Lung (tissue), 12 donors: ENCODE results near the gene PLA2G2A. TPM values are rescaled to one million over a fixed set of nuclear protein-coding genes. Genes with fewer than 3 reads are reported as not detected.
A peak's percentile ranks its signal among the peaks of the same experiment; 100 is the strongest.
"Not testable (repeated sequence)": the region's sequence is repeated elsewhere in the genome, so short reads cannot be mapped to it uniquely, and the experiment has no call there.

Experiments used
- ATAC-seq: fragments of 200-7000 bp; cut with Tn5 transposase; one replicate; pipeline ENCODE4 v1.9.1; 2020; ENCODE audit warnings: moderate number of reproducible peaks; ENCODE audit not compliant: insufficient read depth, low FRiP score
- DNase-seq, 3 donors: peaks; one replicate each; pipeline ENCODE4 v3.0.0-alpha.2; 2013 to 2017
- H3K27ac ChIP-seq, 2 donors: one replicate each; pipeline ENCODE4 v1.5.1; 2013; ENCODE audit warnings: mild to moderate bottlenecking in 2 of 2, moderate library complexity in 2 of 2, control low read depth in 1 of 2, inconsistent platforms in 1 of 2, low read depth in 1 of 2, low read length in 1 of 2
- H3K27me3 ChIP-seq, 3 donors: one replicate each; pipeline ENCODE4 v1.5.1; 2013; ENCODE audit warnings: low read length in 2 of 3; ENCODE audit not compliant: control insufficient read depth in 3 of 3, insufficient read depth in 3 of 3
- H3K36me3 ChIP-seq, 4 donors: one replicate each; pipeline ENCODE4 v1.5.1; 2013; ENCODE audit warnings: low read length in 4 of 4, mild to moderate bottlenecking in 1 of 4, moderate library complexity in 1 of 4; ENCODE audit not compliant: control insufficient read depth in 4 of 4, insufficient read depth in 4 of 4
- H3K4me1 ChIP-seq, 5 donors: one replicate each; pipeline ENCODE4 v1.5.1; 2013; ENCODE audit warnings: low read length in 5 of 5, mild to moderate bottlenecking in 2 of 5, moderate library complexity in 1 of 5; ENCODE audit not compliant: control insufficient read depth in 5 of 5, insufficient read depth in 5 of 5
- H3K4me3 ChIP-seq: one replicate; pipeline ENCODE4 v1.5.1; 2013; ENCODE audit warnings: mild to moderate bottlenecking, control low read depth, moderate library complexity
- H3K9ac ChIP-seq, 2 donors: one replicate each; pipeline ENCODE4 v1.5.1; 2013; ENCODE audit warnings: low read length in 2 of 2, control low read depth in 1 of 2; ENCODE audit not compliant: insufficient read depth in 1 of 2
- H3K9me3 ChIP-seq, 4 donors: one replicate each; pipeline ENCODE4 v1.5.1; 2013; ENCODE audit warnings: low read length in 3 of 4, mild to moderate bottlenecking in 1 of 4, moderate library complexity in 1 of 4; ENCODE audit not compliant: control insufficient read depth in 4 of 4, insufficient read depth in 3 of 4
- CTCF ChIP-seq: IDR thresholded peaks from 2 replicates; pipeline ENCODE4 v1.5.1; 2012; ENCODE audit warnings: mild to moderate bottlenecking; ENCODE audit errors: control extremely low read depth, extremely low read depth
- WGBS, 2 donors: extraction: QIAGEN DNeasy Blood & Tissue Kit; methylation state at CpG; one replicate each; pipeline ENCODE4 v1.1.7; 2013; 5-methylcytosine and 5-hydroxymethylcytosine counted together
- polyA plus RNA-seq, 2 donors: library from polyadenylated mRNA; stranded (reverse); fragments of 200-250 nt; gene quantifications; one replicate each; pipeline ENCODE4 v1.2.1, GENCODE V29; 2013
- total RNA-seq, 2 donors: library from RNA; depleted of rRNA in 1 of 2; stranded (reverse); fragments of >200 nt in 1 of 2; gene quantifications; one replicate each; pipeline ENCODE4 v1.2.1, GENCODE V29; 2014 to 2021
- donor health status: control.
- donor health status: control.
- donor health status: Bipolar disorder and iron deficiency.
- donor health status: healthy.
- donor health status: DM: yes; HTN: yes; CAD: no.

Gene PLA2G2A
- total and polyA plus RNA-seq, 4 donors: 1.8 to 168 (median 31.3) TPM

- H3K27me3 ChIP-seq: peaks cover 0 to 3% (median 0%) of the 10 kb centered on the region in 3 donors
- H3K4me1 ChIP-seq: no peaks in the 10 kb centered on the region
- 0 to 98% methylated on average over 1 of the region's 1 CpG for WGBS, 2 donors
- H3K9me3 ChIP-seq: peaks cover 0 to 16% (median 10%) of the 10 kb centered on the region in 4 donors
- no peak overlapping the region for H3K4me3 ChIP-seq
- ATAC-seq: no peak
- no peak overlapping the region for H3K9ac ChIP-seq
- peak in 1 of 3 donors; percentile 2 for DNase-seq
- no peaks in the 10 kb centered on the region for H3K36me3 ChIP-seq
- no peak overlapping the region for H3K27ac ChIP-seq
- TF ChIP-seq CTCF: no peak
Observed at GRCh38 chr1:19932866-19933265, 46.6 kb downstream of the PLA2G2A start.

- peaks cover 0 to 14% (median 5%) of the 10 kb centered on the region in 4 donors for H3K9me3 ChIP-seq
- H3K27me3 ChIP-seq, H3K4me3 ChIP-seq, H3K36me3 ChIP-seq, H3K27ac ChIP-seq, H3K4me1 ChIP-seq, ATAC-seq, H3K9ac ChIP-seq: not testable (repeated sequence)
- peak in 2 of 3 donors; percentile 10 to 35 for DNase-seq
- 51 to 67% methylated on average over 3 of the region's 3 CpGs for WGBS, 2 donors
Observed at GRCh38 chr1:19927130-19927421, 52.3 kb downstream of the PLA2G2A start.

- TF ChIP-seq CTCF: no peak
- DNase-seq: no peak
- ATAC-seq: no peak
- Histone ChIP-seq H3K27ac (no peak overlapping the region), H3K9me3 (peaks cover 0 to 9% (median 2%) of the 10 kb centered on the region in 4 donors), H3K36me3 (no peaks in the 10 kb centered on the region), H3K4me1 (no peaks in the 10 kb centered on the region), H3K9ac (no peak overlapping the region), H3K27me3 (peaks cover 0 to 4% (median 0%) of the 10 kb centered on the region in 3 donors), H3K4me3 (no peak overlapping the region)
- WGBS, 2 donors: 58 to 73% methylated on average over 8 of the region's 8 CpGs
Observed at GRCh38 chr1:19926296-19927129, 52.9 kb downstream of the PLA2G2A start.

Other genes with a start within 250 kb of the PLA2G2A start
- gene TMCO4, start 179.7 kb downstream of the PLA2G2A start, total RNA-seq: 10 to 100 TPM; 22.5 to 27.8 TPM
- 10 to 100 TPM; 14.3 to 16.6 TPM for gene TMCO4, start 179.7 kb downstream of the PLA2G2A start, polyA plus RNA-seq
- gene RNF186, start 164.3 kb downstream of the PLA2G2A start, total RNA-seq: not detected
- gene RNF186, start 164.3 kb downstream of the PLA2G2A start, polyA plus RNA-seq: not detected
- gene OTUD3, start 97.2 kb downstream of the PLA2G2A start, total RNA-seq: 1 to 10 TPM; 7.8 to 8.6 TPM
- 1 to 10 TPM; 1.7 to 5.5 TPM for gene OTUD3, start 97.2 kb downstream of the PLA2G2A start, polyA plus RNA-seq
- gene PLA2G2E, start 56.0 kb downstream of the PLA2G2A start, total RNA-seq: not detected
- not detected for gene PLA2G2E, start 56.0 kb downstream of the PLA2G2A start, polyA plus RNA-seq
- 1 to 10 TPM; 1.1 to 6.5 TPM for gene PLA2G5, start 90.6 kb upstream of the PLA2G2A start, total RNA-seq
- gene PLA2G5, start 90.6 kb upstream of the PLA2G2A start, polyA plus RNA-seq: 1 to 10 TPM; 1.4 to 3.8 TPM
- under 1 TPM in 1 of 2 donors, not detected in 1; 0.57 TPM for gene PLA2G2D, start 139.9 kb upstream of the PLA2G2A start, total RNA-seq
- gene PLA2G2D, start 139.9 kb upstream of the PLA2G2A start, polyA plus RNA-seq: under 1 TPM; 0.06 TPM
- not detected for gene PLA2G2F, start 159.7 kb upstream of the PLA2G2A start, total RNA-seq
- not detected for gene PLA2G2F, start 159.7 kb upstream of the PLA2G2A start, polyA plus RNA-seq
- 10 to 100 TPM; 19.2 to 19.7 TPM for gene UBXN10, start 206.5 kb upstream of the PLA2G2A start, total RNA-seq
- 1 to 10 TPM; 2.5 to 5.3 TPM for gene UBXN10, start 206.5 kb upstream of the PLA2G2A start, polyA plus RNA-seq
- gene PLA2G2C, start 206.9 kb upstream of the PLA2G2A start, total RNA-seq: under 1 TPM in 1 of 2 donors, not detected in 1; 0.09 TPM
- not detected for gene PLA2G2C, start 206.9 kb upstream of the PLA2G2A start, polyA plus RNA-seq